Common myeloid progenitor, CD34-positive (primary cell): ENCODE measurements around the gene TRIM66.
A peak's percentile ranks its signal among the peaks of the same experiment; 100 is the strongest.

Source experiments
- CTCF ChIA-PET: fragments of 350-600 bp; sonication (Branson Sonifier 250); formaldehyde crosslinking; loops from one replicate; lab custom pipeline; 2021; ENCODE audit warnings: antibody characterized with exemption; lab: Charles Lee
- POLR2A ChIA-PET: fragments of 350-600 bp; sonication (Branson Sonifier 250); formaldehyde crosslinking; loops from one replicate; lab custom pipeline; 2021; ENCODE audit warnings: antibody characterized with exemption; lab: Charles Lee
- DNase-seq, 3 donors: peaks; one replicate each; pipeline versions ENCODE4 v3.0.0 to v3.0.0-alpha.2; 2013
- H3K27ac ChIP-seq, 2 experiments: 1 replicate in 1 of 2; 2 replicates in 1 of 2; pipeline ENCODE4 v1.7.0; 2013; ENCODE audit warnings: inconsistent platforms in 2 of 2, low read length in 2 of 2, mild to moderate bottlenecking in 2 of 2, low read depth in 1 of 2, moderate library complexity in 1 of 2; ENCODE audit not compliant: severe bottlenecking in 2 of 2, insufficient read depth in 1 of 2, poor library complexity in 1 of 2
- H3K27me3 ChIP-seq, 5 experiments: replicated peaks in 2 of 5; 1 replicate in 3 of 5; 2 replicates in 2 of 5; pipeline versions ENCODE4 v1.6.1 to v1.7.0; 2013; ENCODE audit warnings: low read length in 4 of 5, mild to moderate bottlenecking in 2 of 5, moderate library complexity in 2 of 5, inconsistent platforms in 1 of 5; ENCODE audit not compliant: insufficient read depth in 5 of 5, control insufficient read depth in 4 of 5
- H3K36me3 ChIP-seq, 4 experiments: 1 replicate in 2 of 4; 2 replicates in 2 of 4; pipeline versions ENCODE4 v1.6.1 to v1.7.0; 2013; ENCODE audit warnings: low read length in 3 of 4, control low read depth in 1 of 4, mild to moderate bottlenecking in 1 of 4; ENCODE audit not compliant: control insufficient read depth in 4 of 4, insufficient read depth in 4 of 4
- H3K4me1 ChIP-seq, 4 experiments: 1 replicate in 3 of 4; 2 replicates in 1 of 4; pipeline versions ENCODE4 v1.6.1 to v1.7.1; 2013; ENCODE audit warnings: low read length in 3 of 4, mild to moderate bottlenecking in 3 of 4, control low read depth in 1 of 4, inconsistent platforms in 1 of 4, moderate library complexity in 1 of 4; ENCODE audit not compliant: control insufficient read depth in 4 of 4, insufficient read depth in 4 of 4; ENCODE audit errors: control extremely low read depth in 1 of 4
- H3K4me3 ChIP-seq, 7 experiments: 1 replicate in 4 of 7; 2 replicates in 3 of 7; pipeline versions ENCODE4 v1.5.1 to v1.7.0; 2013; ENCODE audit warnings: mild to moderate bottlenecking in 7 of 7, low read length in 6 of 7, moderate library complexity in 6 of 7, inconsistent platforms in 2 of 7, low read depth in 2 of 7, control low read depth in 1 of 7; ENCODE audit not compliant: insufficient read depth in 4 of 7, control insufficient read depth in 1 of 7; ENCODE audit errors: extremely low read depth in 1 of 7
- H3K9me3 ChIP-seq, 5 experiments: 1 replicate in 4 of 5; 2 replicates in 1 of 5; pipeline versions ENCODE4 v1.6.1 to v1.7.1; 2013; ENCODE audit warnings: low read length in 4 of 5, mild to moderate bottlenecking in 2 of 5, inconsistent platforms in 1 of 5, low read depth in 1 of 5, moderate library complexity in 1 of 5; ENCODE audit not compliant: control insufficient read depth in 4 of 5, insufficient read depth in 2 of 5; ENCODE audit errors: control extremely low read depth in 1 of 5
- WGBS: methylation state at CpG from one replicate; pipeline ENCODE4 v1.1.5; 2013; ENCODE audit not compliant: insufficient coverage; 5-methylcytosine and 5-hydroxymethylcytosine counted together

TRIM66 gene

GRCh38 chr11:8684600-8685290 is 2.3 kb upstream of the TRIM66 start:
- no peaks in the 10 kb centered on the region for H3K27me3 ChIP-seq
- H3K36me3 ChIP-seq = peaks cover 5 to 37% (median 26%) of the 10 kb centered on the region in 4 experiments
- DNase-seq = no peak
- POLR2A ChIA-PET = no interaction called here
- H3K4me1 ChIP-seq = peaks cover 21 to 54% (median 45%) of the 10 kb centered on the region in 4 experiments
- CTCF ChIA-PET = no interaction called here
- 97% methylated on average over 3 of the region's 6 CpGs for WGBS
- no peaks in the 10 kb centered on the region for H3K9me3 ChIP-seq
- H3K4me3 ChIP-seq = peak overlapping the region in 4 of 7 experiments; percentile 96 to 98 (median 98)
- H3K27ac ChIP-seq = peak overlapping the region in 1 of 2 experiments; percentile 99

- peaks cover 5 to 47% (median 26%) of the 10 kb centered on the region in 4 experiments for H3K36me3 ChIP-seq
- CTCF ChIA-PET = interaction anchor here (1.7 kb wide), 1 partner anchor 278 kb away, joined by 3 read pairs; no protein-coding TSS in a partner anchor
These were observed 796 bp upstream of the TRIM66 start for GRCh38 chr11:8683115-8683807.

GRCh38 chr11:8681837-8682302 is 595 bp downstream of the TRIM66 start:
- ChIA-PET POLR2A (interaction anchor here (0.6 to 1.9 kb wide), 5 partner anchors 8 to 249 kb away, joined by 3 to 15 read pairs (median 3); no protein-coding TSS in a partner anchor), CTCF (interaction anchor here (1.7 kb wide), 1 partner anchor 280 kb away, joined by 3 read pairs; no protein-coding TSS in a partner anchor)
- 36% methylated on average over 9 of the region's 14 CpGs for WGBS

More at GRCh38 chr11:8683115-8683807, 796 bp upstream of the TRIM66 start:
- H3K9me3 ChIP-seq = no peaks in the 10 kb centered on the region
- H3K27ac ChIP-seq = peak overlapping the region; percentile 99
- peaks cover 16 to 41% (median 34%) of the 10 kb centered on the region in 4 experiments for H3K4me1 ChIP-seq
- H3K27me3 ChIP-seq = no peaks in the 10 kb centered on the region
- WGBS = 12% methylated on average over 25 of the region's 27 CpGs
- H3K4me3 ChIP-seq = peak overlapping the region; percentile 73 to 98 (median 96)
- no peak for DNase-seq
- POLR2A ChIA-PET = interaction anchor here (0.6 to 1.9 kb wide), 3 partner anchors 10 to 41 kb away, joined by 3 to 15 read pairs (median 3); no protein-coding TSS in a partner anchor

GRCh38 chr11:8679006-8679405 is 3.5 kb downstream of the TRIM66 start:
- no peaks in the 10 kb centered on the region for H3K27me3 ChIP-seq
- POLR2A ChIA-PET = no interaction called here
- CTCF ChIA-PET = interaction anchor here (0.6 kb wide), 1 partner anchor 671 kb away, joined by 3 read pairs; no protein-coding TSS in a partner anchor
- H3K36me3 ChIP-seq = peaks cover 0 to 19% (median 1%) of the 10 kb centered on the region in 4 experiments
- 91% methylated on average over 1 of the region's 1 CpG for WGBS
- no peak overlapping the region for H3K27ac ChIP-seq
- H3K4me3 ChIP-seq = no peak overlapping the region
- H3K9me3 ChIP-seq = no peaks in the 10 kb centered on the region
- no peak for DNase-seq
- H3K4me1 ChIP-seq = peaks cover 5 to 22% (median 14%) of the 10 kb centered on the region in 4 experiments

More at GRCh38 chr11:8681837-8682302, 595 bp downstream of the TRIM66 start:
- DNase-seq = no peak
- no peaks in the 10 kb centered on the region for H3K9me3 ChIP-seq
- peaks cover 4 to 42% (median 24%) of the 10 kb centered on the region in 4 experiments for H3K36me3 ChIP-seq
- H3K27me3 ChIP-seq = no peaks in the 10 kb centered on the region
- peaks cover 11 to 29% (median 28%) of the 10 kb centered on the region in 4 experiments for H3K4me1 ChIP-seq
- H3K4me3 ChIP-seq = peak overlapping the region; percentile 73 to 98 (median 96)
- H3K27ac ChIP-seq = peak overlapping the region; percentile 99

GRCh38 chr11:8676458-8676857 is 6.0 kb downstream of the TRIM66 start:
- CTCF ChIA-PET = no interaction called here
- WGBS = 86% methylated on average over 1 of the region's 1 CpG
- peaks cover 3 to 22% (median 7%) of the 10 kb centered on the region in 4 experiments for H3K36me3 ChIP-seq

GRCh38 chr11:8674859-8675258 is 7.6 kb downstream of the TRIM66 start:
- H3K4me3 ChIP-seq = no peak overlapping the region
- no peaks in the 10 kb centered on the region for H3K9me3 ChIP-seq
- no peaks in the 10 kb centered on the region for H3K27me3 ChIP-seq
- no peak for DNase-seq
- 96% methylated on average over 2 of the region's 2 CpGs for WGBS
- no peak overlapping the region for H3K27ac ChIP-seq
- ChIA-PET CTCF (no interaction called here), POLR2A (no interaction called here)
- H3K4me1 ChIP-seq = no peaks in the 10 kb centered on the region
- peaks cover 3 to 28% (median 11%) of the 10 kb centered on the region in 4 experiments for H3K36me3 ChIP-seq

More at GRCh38 chr11:8676458-8676857, 6.0 kb downstream of the TRIM66 start:
- POLR2A ChIA-PET = no interaction called here
- Histone ChIP-seq H3K27ac (no peak overlapping the region), H3K27me3 (no peaks in the 10 kb centered on the region), H3K9me3 (no peaks in the 10 kb centered on the region), H3K4me3 (no peak overlapping the region), H3K4me1 (peaks cover 0 to 1% (median under 1%) of the 10 kb centered on the region in 4 experiments)
- no peak for DNase-seq
